ENCODE measurements around the gene ASMTL. TPM values are rescaled to one million over a fixed set of nuclear protein-coding genes. Genes with fewer than 3 reads are reported as not detected.
"Not testable (repeated sequence)": the region's sequence is repeated elsewhere in the genome, so short reads cannot be mapped to it uniquely, and the experiment has no call there.

ASMTL gene
- total RNA-seq, 2 donors from 2014 or later, result 26.4 to 27.7 TPM

- ATAC-seq (no peak), DNase-seq (peak; percentile 5)
- intact Hi-C loops (cut with DNase I), result loop anchor here in 1 of 2 donors (10.0 kb wide), 1 partner anchor 50 kb away; the partner anchor contains the start of gene SLC25A6
Observed at GRCh38 chrX:1444561-1445500, 7.9 kb downstream of the ASMTL start.

- ATAC-seq (no peak), DNase-seq (peak; percentile 13)
- intact Hi-C loops (cut with DNase I), result loop anchor here in 1 of 2 donors (10.0 kb wide), 1 partner anchor 49 kb away; the partner anchor contains the start of gene SLC25A6
Observed at GRCh38 chrX:1443496-1444075, 9.1 kb downstream of the ASMTL start.

- ATAC-seq (peak in 1 of 2 donors; percentile 25), DNase-seq (peak; percentile 10)
- intact Hi-C loops (cut with DNase I), result loop anchor here in 1 of 2 donors (10.0 kb wide), 1 partner anchor 48 kb away; the partner anchor contains the start of gene SLC25A6
Observed at GRCh38 chrX:1442724-1443367, 9.9 kb downstream of the ASMTL start.

- intact Hi-C loops (cut with DNase I), result loop anchor here in 1 of 2 donors (10.0 kb wide), 1 partner anchor 47 kb away; the partner anchor contains the start of gene SLC25A6
- DNase-seq (peak; percentile 18), ATAC-seq (no peak)
Observed at GRCh38 chrX:1442016-1442665, 10.6 kb downstream of the ASMTL start.

- intact Hi-C loops (cut with DNase I), result loop anchor here in 1 of 2 donors (10.0 kb wide), 1 partner anchor 46 kb away; the partner anchor contains the start of gene SLC25A6
- ATAC-seq, result no peak
- DNase-seq, result peak; percentile 2
Observed at GRCh38 chrX:1440506-1440905, 12.2 kb downstream of the ASMTL start.

- intact Hi-C loops (cut with DNase I), result no loop called here
- DNase-seq (peak; percentile 12), ATAC-seq (no peak)
Observed at GRCh38 chrX:1435241-1435895, 17.3 kb downstream of the ASMTL start.

GRCh38 chrX:1434871-1435240, 17.9 kb downstream of the ASMTL start:
- DNase-seq, result no peak
- ATAC-seq, result no peak
- intact Hi-C loops (cut with DNase I), result no loop called here

- no peak for DNase-seq
- no peak for ATAC-seq
- intact Hi-C loops (cut with DNase I), result no loop called here
Observed at GRCh38 chrX:1433646-1434357, 18.9 kb downstream of the ASMTL start.

GRCh38 chrX:1430451-1430850, 22.3 kb downstream of the ASMTL start:
- ATAC-seq, result no peak
- DNase-seq, result peak; percentile 5
- intact Hi-C loops (cut with DNase I), result no loop called here

- no peak for DNase-seq
- ATAC-seq, result no peak
- intact Hi-C loops (cut with DNase I), result no loop called here
Observed at GRCh38 chrX:1427756-1428155, 25.0 kb downstream of the ASMTL start.

GRCh38 chrX:1426321-1426720, 26.4 kb downstream of the ASMTL start:
- ATAC-seq; DNase-seq; intact Hi-C loops (cut with DNase I): not testable (repeated sequence)

- intact Hi-C loops (cut with DNase I), result no loop called here
- DNase-seq (no peak), ATAC-seq (no peak)
Observed at GRCh38 chrX:1425381-1425780, 27.3 kb downstream of the ASMTL start.

GRCh38 chrX:1424147-1424851, 28.4 kb downstream of the ASMTL start:
- intact Hi-C loops (cut with DNase I), result no loop called here
- no peak for ATAC-seq
- peak; percentile 6 for DNase-seq

GRCh38 chrX:1423215-1423614, 29.5 kb downstream of the ASMTL start:
- intact Hi-C loops (cut with DNase I), result no loop called here
- no peak for DNase-seq

GRCh38 chrX:1422135-1422465, 30.6 kb downstream of the ASMTL start:
- ATAC-seq (no peak), DNase-seq (no peak)

More at GRCh38 chrX:1423215-1423614, 29.5 kb downstream of the ASMTL start:
- no peak for ATAC-seq

GRCh38 chrX:1421433-1422134, 31.1 kb downstream of the ASMTL start:
- DNase-seq (peak; percentile 15), ATAC-seq (no peak)

More at GRCh38 chrX:1422135-1422465, 30.6 kb downstream of the ASMTL start:
- intact Hi-C loops (cut with DNase I), result no loop called here

GRCh38 chrX:1420371-1420770, 32.3 kb downstream of the ASMTL start:
- intact Hi-C loops (cut with DNase I), result no loop called here
- no peak for DNase-seq
- ATAC-seq, result peak in 1 of 2 donors; percentile 4

More at GRCh38 chrX:1421433-1422134, 31.1 kb downstream of the ASMTL start:
- intact Hi-C loops (cut with DNase I), result no loop called here
